ENCODE results near the gene SMYD3.

Gene SMYD3

GRCh38 chr1:246041360-246041759, 465.7 kb downstream of the SMYD3 start:
- ChIA-PET POLR2A (no interaction called here), CTCF (no interaction called here)
- TF ChIP-seq HDGF (IDR thresholded peaks at IDR 0.05; ENCODE audit: borderline replicate concordance) (no peak), L3MBTL2 (conservative IDR thresholded peaks at IDR 0.05) (no peak), SP1 (IDR thresholded peaks at IDR 0.05) (no peak), ZNF384 (IDR thresholded peaks at IDR 0.05) (no peak), TARDBP (IDR thresholded peaks at IDR 0.05) (no peak), LEF1 (IDR thresholded peaks at IDR 0.05; ENCODE audit: borderline replicate concordance) (no peak), CTBP1 (IDR thresholded peaks at IDR 0.05; ENCODE audit: borderline replicate concordance) (no peak), FOXM1 (IDR thresholded peaks at IDR 0.05; ENCODE audit: borderline replicate concordance) (no peak), FOXA1 (IDR thresholded peaks at IDR 0.05) (no peak), NFRKB (IDR thresholded peaks at IDR 0.05) (no peak), ARNT (IDR thresholded peaks at IDR 0.05) (no peak), FOXK2 (IDR thresholded peaks at IDR 0.05) (no peak), ELF4 (IDR thresholded peaks at IDR 0.05) (no peak), SUZ12 (IDR thresholded peaks at IDR 0.05) (no peak)
- DNase-seq (ENCODE audit: extremely low spot score), result no peak

- DNase-seq (ENCODE audit: extremely low spot score), result no peak
- POLR2A ChIA-PET, result no interaction called here
- CTCF ChIA-PET, result no interaction called here
- no peak for TF ChIP-seq SUZ12 (IDR thresholded peaks at IDR 0.05)
- TF ChIP-seq ELF4 (IDR thresholded peaks at IDR 0.05), result no peak
- no peak for TF ChIP-seq ARNT (IDR thresholded peaks at IDR 0.05)
- no peak for TF ChIP-seq PKNOX1 (IDR thresholded peaks at IDR 0.05)
- no peak for TF ChIP-seq ZNF384 (IDR thresholded peaks at IDR 0.05)
- no peak for TF ChIP-seq SP1 (IDR thresholded peaks at IDR 0.05)
- no peak for TF ChIP-seq HDGF (IDR thresholded peaks at IDR 0.05; ENCODE audit: borderline replicate concordance)
- no peak for TF ChIP-seq BHLHE40 (IDR thresholded peaks at IDR 0.05; ENCODE audit: borderline replicate concordance)
- TF ChIP-seq TARDBP (IDR thresholded peaks at IDR 0.05), result no peak
- TF ChIP-seq FOXM1 (IDR thresholded peaks at IDR 0.05; ENCODE audit: borderline replicate concordance), result no peak
Measured at GRCh38 chr1:246040200-246040890, 466.7 kb downstream of the SMYD3 start.

GRCh38 chr1:246039584-246039983, 467.5 kb downstream of the SMYD3 start:
- ChIA-PET POLR2A (no interaction called here), CTCF (no interaction called here)
- no peak for DNase-seq (ENCODE audit: extremely low spot score)
- no peak for TF ChIP-seq SP1 (IDR thresholded peaks at IDR 0.05)
- TF ChIP-seq TARDBP (IDR thresholded peaks at IDR 0.05), result no peak
- no peak for TF ChIP-seq FOXA1 (IDR thresholded peaks at IDR 0.05)
- TF ChIP-seq CTBP1 (IDR thresholded peaks at IDR 0.05; ENCODE audit: borderline replicate concordance), result no peak
- no peak for TF ChIP-seq NFRKB (IDR thresholded peaks at IDR 0.05)
- TF ChIP-seq BHLHE40 (IDR thresholded peaks at IDR 0.05; ENCODE audit: borderline replicate concordance), result no peak
- no peak for TF ChIP-seq FOXK2 (IDR thresholded peaks at IDR 0.05)
- no peak for TF ChIP-seq ELF4 (IDR thresholded peaks at IDR 0.05)
- no peak for TF ChIP-seq PKNOX1 (IDR thresholded peaks at IDR 0.05)
- no peak for TF ChIP-seq HDGF (IDR thresholded peaks at IDR 0.05; ENCODE audit: borderline replicate concordance)
- no peak for TF ChIP-seq ARNT (IDR thresholded peaks at IDR 0.05)
- TF ChIP-seq ZNF384 (IDR thresholded peaks at IDR 0.05), result no peak
- TF ChIP-seq L3MBTL2 (conservative IDR thresholded peaks at IDR 0.05), result no peak

- POLR2A ChIA-PET, result no interaction called here
Measured at GRCh38 chr1:246037832-246038231, 469.2 kb downstream of the SMYD3 start.

GRCh38 chr1:246036175-246036574, 470.9 kb downstream of the SMYD3 start:
- TF ChIP-seq NFRKB (IDR thresholded peaks at IDR 0.05) (no peak), FOXM1 (IDR thresholded peaks at IDR 0.05; ENCODE audit: borderline replicate concordance) (no peak), SUZ12 (IDR thresholded peaks at IDR 0.05) (no peak), PKNOX1 (IDR thresholded peaks at IDR 0.05) (no peak), SP1 (IDR thresholded peaks at IDR 0.05) (no peak), LEF1 (IDR thresholded peaks at IDR 0.05; ENCODE audit: borderline replicate concordance) (no peak), TARDBP (IDR thresholded peaks at IDR 0.05) (no peak), ELF4 (IDR thresholded peaks at IDR 0.05) (no peak), L3MBTL2 (conservative IDR thresholded peaks at IDR 0.05) (no peak), FOXA1 (IDR thresholded peaks at IDR 0.05) (no peak), ARNT (IDR thresholded peaks at IDR 0.05) (no peak), FOXK2 (IDR thresholded peaks at IDR 0.05) (no peak), HDGF (IDR thresholded peaks at IDR 0.05; ENCODE audit: borderline replicate concordance) (no peak), CTBP1 (IDR thresholded peaks at IDR 0.05; ENCODE audit: borderline replicate concordance) (no peak), BHLHE40 (IDR thresholded peaks at IDR 0.05; ENCODE audit: borderline replicate concordance) (no peak)
- POLR2A ChIA-PET, result no interaction called here
- DNase-seq (ENCODE audit: extremely low spot score), result no peak
- CTCF ChIA-PET, result no interaction called here

More at GRCh38 chr1:246037832-246038231, 469.2 kb downstream of the SMYD3 start:
- TF ChIP-seq HDGF (IDR thresholded peaks at IDR 0.05; ENCODE audit: borderline replicate concordance) (no peak), L3MBTL2 (conservative IDR thresholded peaks at IDR 0.05) (no peak), FOXM1 (IDR thresholded peaks at IDR 0.05; ENCODE audit: borderline replicate concordance) (no peak), CTBP1 (IDR thresholded peaks at IDR 0.05; ENCODE audit: borderline replicate concordance) (no peak), ARNT (IDR thresholded peaks at IDR 0.05) (no peak), SUZ12 (IDR thresholded peaks at IDR 0.05) (no peak)
- CTCF ChIA-PET, result no interaction called here
- no peak for DNase-seq (ENCODE audit: extremely low spot score)

GRCh38 chr1:246035060-246035541, 472.0 kb downstream of the SMYD3 start:
- POLR2A ChIA-PET, result no interaction called here
- TF ChIP-seq PKNOX1 (IDR thresholded peaks at IDR 0.05) (no peak), CTBP1 (IDR thresholded peaks at IDR 0.05; ENCODE audit: borderline replicate concordance) (no peak), ARNT (IDR thresholded peaks at IDR 0.05) (no peak), LEF1 (IDR thresholded peaks at IDR 0.05; ENCODE audit: borderline replicate concordance) (no peak), NFRKB (IDR thresholded peaks at IDR 0.05) (no peak), L3MBTL2 (conservative IDR thresholded peaks at IDR 0.05) (no peak), TARDBP (IDR thresholded peaks at IDR 0.05) (no peak), FOXA1 (IDR thresholded peaks at IDR 0.05) (no peak), SUZ12 (IDR thresholded peaks at IDR 0.05) (no peak), ELF4 (IDR thresholded peaks at IDR 0.05) (no peak), ZNF384 (IDR thresholded peaks at IDR 0.05) (no peak), BHLHE40 (IDR thresholded peaks at IDR 0.05; ENCODE audit: borderline replicate concordance) (no peak), FOXK2 (IDR thresholded peaks at IDR 0.05) (no peak), HDGF (IDR thresholded peaks at IDR 0.05; ENCODE audit: borderline replicate concordance) (no peak)
- CTCF ChIA-PET, result no interaction called here
- no peak for DNase-seq (ENCODE audit: extremely low spot score)

Data from HEK293T (cell line).